ENCODE measurements around the gene SERPINB8. TPM values are rescaled to one million over a fixed set of nuclear protein-coding genes. Genes with fewer than 3 reads are reported as not detected.

SERPINB8 gene
- total and polyA plus RNA-seq, 10 donors: 4.6 to 23.4 (median 14.5) TPM

- no peak overlapping the region for H3K4me3 ChIP-seq
- no peak for TF ChIP-seq POLR2A (IDR thresholded peaks at IDR 0.05)
- TF ChIP-seq POLR2AphosphoS5 (IDR thresholded peaks at IDR 0.05): no peak
- TF ChIP-seq CTCF (IDR thresholded peaks at IDR 0.05 in 8 of 11, conservative IDR thresholded peaks at IDR 0.05 in 3 of 11): no peak
- peaks cover 0 to 4% (median 0%) of the 10 kb centered on the region in 7 donors for H3K27me3 ChIP-seq (replicated peaks in 1 of 7)
- DNase-seq: no peak
- intact Hi-C loops (cut with DNase I; ENCODE audit: low total_unique reads): no loop called here
- no peaks in the 10 kb centered on the region for H3K36me3 ChIP-seq
- H3K27ac ChIP-seq: no peak overlapping the region
- WGBS, 5 donors: 79 to 85% (median 82%) methylated on average over 6 of the region's 6 CpGs
- no peaks in the 10 kb centered on the region for H3K4me1 ChIP-seq
- no peaks in the 10 kb centered on the region for H3K9me3 ChIP-seq
These were observed 62.4 kb downstream of the SERPINB8 start for GRCh38 chr18:64032312-64032711.

GRCh38 chr18:64037812-64038414 is 68.0 kb downstream of the SERPINB8 start:
- no peaks in the 10 kb centered on the region for H3K27me3 ChIP-seq (replicated peaks in 1 of 7)
- H3K27ac ChIP-seq: no peak overlapping the region
- H3K36me3 ChIP-seq: no peaks in the 10 kb centered on the region
- 19 to 27% (median 26%) methylated on average over 3 of the region's 3 CpGs for WGBS, 5 donors
- peaks cover 0 to 7% (median 0%) of the 10 kb centered on the region in 8 donors for H3K9me3 ChIP-seq
- H3K4me1 ChIP-seq: no peaks in the 10 kb centered on the region
- no peak overlapping the region for H3K4me3 ChIP-seq
- no peak for DNase-seq
- intact Hi-C loops (cut with DNase I; ENCODE audit: low total_unique reads): no loop called here
- peak in 7 of 11 experiments; percentile 13 to 47 (median 30) for TF ChIP-seq CTCF (IDR thresholded peaks at IDR 0.05 in 8 of 11, conservative IDR thresholded peaks at IDR 0.05 in 3 of 11)
- no peak for TF ChIP-seq POLR2A (IDR thresholded peaks at IDR 0.05)

Other genes starting within 250 kb of the SERPINB8 start
- not detected for gene SERPINB7, start 194.7 kb upstream of the SERPINB8 start, total RNA-seq
- not detected for gene SERPINB7, start 194.7 kb upstream of the SERPINB8 start, polyA plus RNA-seq
- 1 to 10 TPM in 2 of 7 donors, under 1 TPM in 2, not detected in 3; 0.38 to 2.3 (median 1.2) TPM for gene SERPINB2, start 82.4 kb upstream of the SERPINB8 start, total RNA-seq
- gene SERPINB2, start 82.4 kb upstream of the SERPINB8 start, polyA plus RNA-seq: under 1 TPM in 2 of 3 donors, not detected in 1; 0.10 to 0.13 TPM
- gene SERPINB10, start 62.1 kb upstream of the SERPINB8 start, total RNA-seq: 1 to 10 TPM in 3 of 7 donors, under 1 TPM in 3, not detected in 1; 0.34 to 5.6 (median 1.2) TPM
- gene SERPINB10, start 62.1 kb upstream of the SERPINB8 start, polyA plus RNA-seq: under 1 TPM; 0.07 to 0.51 (median 0.12) TPM
- 1 to 10 TPM in 3 of 7 donors, under 1 TPM in 1, not detected in 3; 0.23 to 2.2 (median 1.4) TPM for gene HMSD, start 20.8 kb upstream of the SERPINB8 start, total RNA-seq
- gene HMSD, start 20.8 kb upstream of the SERPINB8 start, polyA plus RNA-seq: under 1 TPM; 0.48 to 0.62 (median 0.52) TPM
- gene LINC00305, start 179.0 kb downstream of the SERPINB8 start, total RNA-seq: not detected
- gene LINC00305, start 179.0 kb downstream of the SERPINB8 start, polyA plus RNA-seq: not detected

Measured in spleen (tissue), 11 donors.